Sigmoid colon (tissue), 4 donors: ENCODE measurements around the gene ADAMTS17.

ENCODE experiments used
- POLR2A ChIP-seq, 2 donors: fragments of 450-650 bp; IDR thresholded peaks; one replicate each; pipeline ENCODE4 v1.6.1; 2016; ENCODE audit warnings: antibody characterized with exemption in 2 of 2, mild to moderate bottlenecking in 2 of 2, moderate library complexity in 2 of 2
- POLR2AphosphoS5 ChIP-seq, 4 donors: sonication (generic); formaldehyde crosslinking; IDR thresholded peaks; one replicate each; pipeline ENCODE4 v1.6.1; 2017; ENCODE audit warnings: antibody characterized with exemption in 4 of 4

- TF ChIP-seq POLR2AphosphoS5 (IDR thresholded peaks at IDR 0.05) (no peak), POLR2A (IDR thresholded peaks at IDR 0.05) (no peak)
Observed at GRCh38 chr15:100132309-100132708, 209.5 kb downstream of the ADAMTS17 start.
